Fibroblast of skin of right biceps (primary cell): Measurements from ENCODE around the gene PIGU.
"Not testable (repeated sequence)": the region's sequence is repeated elsewhere in the genome, so short reads cannot be mapped to it uniquely, and the experiment has no call there.

Experiments used
- DNase-seq: peaks from one replicate; pipeline ENCODE4 v3.0.0-alpha.2; 2013

The PIGU gene

DNA sequence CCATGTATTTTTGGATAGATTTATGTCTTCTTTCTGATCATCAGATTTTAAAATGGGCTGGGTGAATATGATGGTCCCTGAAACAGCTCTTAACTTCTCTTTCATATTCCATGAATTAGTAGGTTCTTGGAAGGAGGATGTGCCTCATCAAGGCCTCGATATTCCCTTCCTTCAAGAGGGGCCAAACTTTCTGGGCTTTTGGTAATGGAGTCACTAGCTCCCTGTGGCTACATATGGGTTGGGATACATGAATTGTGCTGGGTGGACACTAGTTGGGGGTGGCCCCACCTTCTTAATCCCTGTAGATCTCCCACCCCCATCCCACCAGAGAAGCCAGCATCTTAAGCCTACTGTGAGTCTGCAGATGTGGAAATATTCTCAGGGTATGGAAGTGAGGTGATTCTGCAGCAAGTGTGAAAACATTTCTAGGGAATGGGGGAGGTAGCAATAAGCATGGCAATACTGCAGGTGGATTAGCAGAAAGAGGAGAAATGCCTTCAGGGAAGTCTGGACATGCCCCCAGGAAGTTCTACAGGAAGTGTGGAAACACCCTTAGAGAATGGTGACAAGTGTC lies 29.5 kb upstream of the PIGU start:
- no peak for DNase-seq

GRCh38 chr20:34705397-34706301 lies 28.8 kb upstream of the PIGU start:
- DNase-seq: no peak

DNA sequence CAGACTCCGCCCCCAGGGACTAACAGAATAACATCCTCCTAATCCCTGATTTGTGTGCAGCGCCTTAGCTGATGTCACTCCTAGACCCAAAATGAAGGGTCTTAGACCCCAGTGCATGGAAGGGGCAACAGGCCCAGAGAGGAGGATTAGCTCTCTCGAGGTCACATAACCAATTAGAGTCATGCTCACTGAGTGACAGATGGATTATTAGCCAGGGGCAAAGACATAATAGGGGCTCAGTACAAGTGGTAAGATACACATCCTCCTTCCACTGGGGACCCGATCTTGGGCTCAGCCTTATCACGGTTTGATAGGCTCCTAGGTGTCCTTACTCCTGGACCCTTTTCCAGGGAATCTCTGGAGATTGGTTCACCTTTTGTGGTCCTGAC lies 28.1 kb upstream of the PIGU start:
- no peak for DNase-seq

DNA sequence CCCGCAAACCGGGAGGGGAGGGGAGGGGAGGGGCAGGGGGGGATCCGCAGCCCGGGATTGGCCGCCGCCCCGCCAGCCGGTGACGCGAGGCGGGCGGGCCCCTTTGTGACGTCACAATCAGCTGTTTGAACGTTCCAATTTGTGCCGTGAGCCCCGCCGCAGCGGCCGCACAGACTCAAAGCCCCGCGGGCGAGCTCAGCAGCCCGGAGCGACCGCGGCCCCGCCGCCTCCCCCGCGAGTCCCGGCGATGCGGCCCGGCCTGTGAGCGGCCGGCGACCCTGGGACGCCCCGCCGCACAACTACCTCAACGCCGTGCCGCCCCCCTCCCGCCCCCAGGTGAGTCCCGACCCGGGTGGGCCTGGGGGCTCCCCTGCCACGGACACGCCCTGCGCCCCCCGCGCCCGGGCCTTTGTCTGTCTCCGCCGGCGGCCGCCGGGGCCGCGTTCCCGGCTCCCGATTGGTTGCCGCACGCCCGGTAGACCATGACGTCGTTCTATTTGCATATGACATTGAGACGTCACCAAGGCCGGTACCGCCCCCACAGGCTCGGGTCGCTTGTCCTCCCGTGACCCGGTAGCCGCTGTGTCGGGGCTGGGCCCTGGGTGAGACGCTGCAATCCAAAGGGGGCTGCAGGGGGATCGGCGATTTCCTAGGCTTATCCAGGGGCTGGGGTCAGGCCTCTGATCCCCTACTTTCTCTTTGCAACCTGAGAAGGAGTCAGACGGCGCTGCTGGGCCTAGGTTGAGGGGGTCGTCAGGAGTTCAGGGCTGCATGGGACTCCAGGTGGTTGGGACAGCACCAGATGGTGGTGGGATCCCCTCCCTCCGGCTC lies 27.5 kb upstream of the PIGU start, which contains the start of gene TP53INP2:
TP53INP2 (plus strand) TSS at position 168 of the 831 bp plus-strand sequence. CDS start 4,396 bp downstream, outside the sequence.
- DNase-seq: peak; percentile 89

DNA sequence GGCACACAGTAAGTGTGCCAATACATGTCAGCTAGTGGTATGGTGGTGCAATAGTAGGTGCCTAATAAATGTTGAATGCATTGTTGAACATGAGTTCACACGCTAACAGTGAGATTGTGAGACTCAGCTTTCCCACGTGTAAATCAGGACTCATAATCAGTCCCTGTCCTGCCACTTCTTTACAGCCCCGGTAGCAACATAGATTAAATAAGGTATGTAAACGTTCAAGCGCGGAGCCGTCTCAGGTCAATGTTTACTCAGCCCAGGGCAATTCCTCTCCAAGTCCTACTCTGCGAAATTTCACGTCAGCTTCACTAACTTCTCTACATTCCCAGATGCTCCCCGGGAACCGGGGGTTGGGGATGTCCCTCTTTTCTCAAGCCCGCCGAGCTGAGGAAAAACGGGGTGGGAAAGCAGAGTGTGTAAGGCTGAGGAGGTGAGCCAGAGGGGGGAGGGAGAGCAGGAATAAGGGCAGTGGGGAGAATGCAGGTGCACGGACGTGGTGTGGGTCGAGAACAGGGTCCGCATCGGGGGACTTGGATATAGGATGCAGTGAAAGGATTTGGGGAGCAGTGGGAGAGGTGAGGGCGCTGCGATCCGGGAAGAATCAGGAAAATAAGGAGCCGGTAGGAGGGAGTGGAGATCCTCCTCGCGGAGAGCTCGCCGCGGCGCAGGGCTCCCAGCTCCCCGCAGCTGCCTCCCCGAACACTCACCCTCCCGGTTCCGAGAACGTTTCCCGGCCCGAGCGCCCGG lies 26.7 kb upstream of the PIGU start:
- no peak for DNase-seq

DNA sequence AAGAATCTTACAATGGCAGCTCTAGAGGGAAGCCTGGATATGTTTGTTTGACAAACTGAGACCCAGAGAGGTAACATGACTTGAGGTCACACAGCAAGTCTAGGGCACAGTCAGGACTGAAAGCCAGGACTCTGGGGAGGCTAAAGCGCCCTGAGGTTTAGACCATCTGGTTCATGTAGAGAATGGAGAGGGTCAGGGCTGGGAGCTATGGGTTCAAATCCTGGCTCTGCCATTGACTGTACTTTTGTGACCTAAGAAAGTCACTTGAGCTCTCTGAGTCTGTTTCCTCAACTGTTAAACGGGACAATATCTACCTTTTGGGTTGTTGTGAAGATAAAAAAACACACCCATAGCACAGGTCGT lies 26.1 kb upstream of the PIGU start:
- DNase-seq: no peak

GRCh38 chr20:34701405-34702085 lies 24.7 kb upstream of the PIGU start:
- DNase-seq: no peak

DNA sequence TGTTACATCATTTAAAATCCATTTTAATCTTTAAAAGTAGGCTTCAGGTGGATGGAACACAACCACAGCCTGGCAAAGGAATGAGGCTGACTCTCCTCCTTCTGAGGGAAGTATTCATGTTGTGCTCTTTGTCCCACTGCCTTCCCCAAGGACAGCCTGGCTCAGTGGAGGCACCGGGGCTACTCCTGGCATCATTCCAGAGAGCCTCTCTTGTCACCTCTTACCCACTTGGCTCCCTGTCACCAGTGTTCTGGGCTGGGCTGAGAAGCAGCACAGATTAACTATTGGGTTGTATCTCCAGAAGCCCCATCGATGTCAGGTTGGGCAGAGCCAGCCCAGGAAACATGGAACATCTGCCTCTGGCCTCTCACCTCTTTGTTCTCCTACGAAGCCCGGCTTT lies 16.5 kb upstream of the PIGU start:
- no peak for DNase-seq

DNA sequence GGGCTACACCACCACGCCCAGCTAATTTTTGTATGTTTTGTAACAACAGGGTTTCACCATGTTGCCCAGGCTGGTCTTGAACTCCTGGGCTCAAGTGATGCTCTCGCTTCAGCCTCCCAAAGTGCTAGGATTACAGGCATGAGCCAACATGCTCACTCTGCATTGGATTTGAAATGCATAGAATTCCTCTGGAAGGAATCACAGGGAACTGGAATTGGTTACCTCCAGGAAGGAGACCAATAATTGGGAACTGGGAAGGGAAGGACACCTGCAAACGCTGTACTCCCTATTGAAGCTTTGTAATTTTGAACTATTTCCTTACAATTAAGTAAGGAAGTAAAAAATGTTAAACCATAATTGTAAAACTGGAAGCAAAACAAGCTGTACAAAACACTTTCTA lies 14.9 kb upstream of the PIGU start:
- no peak for DNase-seq

- DNase-seq: no peak
Observed at GRCh38 chr20:34689486-34689885, 12.6 kb upstream of the PIGU start.

DNA sequence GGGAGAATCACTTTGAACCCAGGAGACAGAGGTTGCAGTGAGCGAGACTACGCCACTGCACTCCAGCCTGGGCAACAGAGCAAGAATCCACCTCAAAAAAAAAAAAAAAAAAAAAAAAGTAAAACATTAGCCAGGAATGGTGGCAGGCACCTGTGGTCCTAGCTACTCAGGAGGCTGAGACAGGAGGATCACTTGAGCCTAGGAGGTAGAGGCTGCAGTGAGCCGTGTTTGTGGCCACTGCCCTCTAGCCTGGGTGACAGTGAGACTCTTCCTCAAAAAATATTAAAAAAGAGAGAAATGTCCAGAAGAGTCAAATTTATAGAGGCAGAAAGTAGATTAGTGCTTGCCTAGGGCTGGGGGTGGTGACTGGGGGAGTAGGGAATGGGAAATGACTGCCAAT lies 6.8 kb upstream of the PIGU start:
- no peak for DNase-seq

- no peak for DNase-seq
Observed at GRCh38 chr20:34680586-34681175, 3.8 kb upstream of the PIGU start.

- DNase-seq: no peak
Observed at GRCh38 chr20:34675993-34676641, 775 bp downstream of the PIGU start.

GRCh38 chr20:34675561-34675960 lies 1.3 kb downstream of the PIGU start:
- no peak for DNase-seq

- no peak for DNase-seq
Observed at GRCh38 chr20:34673412-34673811, 3.5 kb downstream of the PIGU start.

- DNase-seq: no peak
Observed at GRCh38 chr20:34669094-34669493, 7.8 kb downstream of the PIGU start.

GRCh38 chr20:34664751-34665150 lies 12.1 kb downstream of the PIGU start:
- not testable (repeated sequence) for DNase-seq

DNA sequence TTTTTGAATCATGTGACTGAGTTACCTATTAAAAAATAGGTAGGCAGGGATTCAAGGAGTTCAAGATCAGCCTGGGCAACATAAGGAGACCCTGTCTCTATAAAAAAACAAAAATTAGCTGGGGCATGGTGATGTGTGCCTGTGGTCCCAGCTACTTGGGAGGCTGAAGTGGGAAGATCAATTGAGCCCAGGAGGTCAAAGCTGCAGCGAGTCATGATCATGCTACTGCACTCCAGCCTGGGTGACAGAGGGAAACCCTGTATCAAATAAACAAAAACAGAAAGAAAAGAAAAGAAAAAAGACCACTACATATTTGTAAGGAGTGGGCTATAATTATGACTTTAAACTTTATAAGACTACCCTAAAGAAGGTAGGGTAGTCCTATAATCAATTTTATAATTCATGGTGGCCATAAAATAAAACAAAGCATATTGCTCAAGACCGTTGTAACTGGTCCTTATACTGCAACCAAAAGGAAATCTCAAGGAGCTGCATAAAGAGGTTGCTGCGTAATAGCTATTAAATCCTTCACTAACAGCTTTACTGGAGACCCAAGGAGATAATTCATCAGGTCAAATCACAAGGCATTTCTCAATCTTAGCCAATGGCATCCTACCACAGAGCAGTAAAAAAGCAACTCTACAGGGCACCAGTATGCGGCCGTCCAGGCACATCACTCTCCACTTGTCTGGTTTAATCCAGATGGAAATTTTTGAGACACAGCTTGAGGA lies 13.5 kb downstream of the PIGU start:
- no peak for DNase-seq

DNA sequence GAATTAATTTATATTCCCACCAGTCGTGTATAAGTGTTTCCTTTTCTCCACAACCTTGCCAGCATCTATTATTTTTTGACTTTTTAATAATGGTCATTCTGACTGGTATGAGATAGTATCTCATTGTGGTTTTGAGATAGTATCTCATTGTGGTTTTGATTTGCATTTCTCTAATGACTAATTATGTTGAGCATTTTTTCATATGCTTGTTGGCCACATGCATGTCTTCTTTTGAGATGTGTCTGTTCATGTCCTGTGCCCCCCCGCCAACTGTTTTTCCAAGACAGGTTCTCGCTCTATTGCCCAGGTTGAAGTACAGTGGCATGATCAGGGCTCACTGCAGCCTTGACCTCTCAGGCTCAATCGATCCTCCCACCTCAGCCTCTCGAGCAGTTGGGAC lies 15.1 kb downstream of the PIGU start:
- DNase-seq: peak; percentile 49

GRCh38 chr20:34658654-34659053 lies 18.2 kb downstream of the PIGU start:
- DNase-seq: not testable (repeated sequence)
